GM12878 (cell line): ENCODE measurements around the gene SEC24C. TPM values are rescaled to one million over a fixed set of nuclear protein-coding genes. Genes with fewer than 3 reads are reported as not detected.

Experiments used
- ATAC-seq: fragments of 200-7000 bp; cut with Tn5 transposase; 3 replicates; pipeline ENCODE4 v1.9.1; 2020; ENCODE audit warnings: mild to moderate bottlenecking, moderate library complexity
- BruUV-seq: library from RNA; stranded (reverse); fragments of 400-500 nt; replicated peaks from 2 replicates; lab custom pipeline; 2021; lab: Mats Ljungman, UMichigan
- CTCF ChIA-PET: fragments of 300-600 bp; sonication (Branson Sonifier 250); formaldehyde crosslinking; extraction: SDS; loops from one replicate; lab custom pipeline; 2021; ENCODE audit warnings: inconsistent platforms; lab: Yijun Ruan, JAX
- POLR2A ChIA-PET: fragments of 350-600 bp; formaldehyde crosslinking; extraction: SDS; loops from one replicate; lab custom pipeline; 2021; ENCODE audit warnings: inconsistent platforms; lab: Charles Lee
- RAD21 ChIA-PET: fragments of 300-600 bp; sonication (Branson Sonifier 250); formaldehyde crosslinking; loops from one replicate; lab custom pipeline; 2023; ENCODE audit warnings: antibody characterized with exemption; ENCODE audit not compliant: unreplicated experiment; lab: Charles Lee
- SMC1A ChIA-PET: fragments of 300-600 bp; sonication (Branson Sonifier 250); formaldehyde crosslinking; loops from one replicate; lab custom pipeline; 2023; ENCODE audit not compliant: unreplicated experiment, uncharacterized antibody; lab: Charles Lee
- DNase-seq: peaks from one replicate; pipeline ENCODE4 v3.0.0-alpha.2; 2011; ENCODE audit warnings: low read depth, low spot score
- FAIRE-seq: peaks from 3 replicates; lab custom pipeline; 2011; peaks lifted over from hg19 to GRCh38; lab: Jason Lieb, UNC
- H2AFZ ChIP-seq: 2 replicates; pipeline ENCODE4 v1.6.0; 2011; ENCODE audit warnings: low read depth, low read length, control low read depth; ENCODE audit not compliant: control insufficient read depth
- H3K27ac ChIP-seq: 2 replicates; pipeline ENCODE4 v1.5.1; 2011; ENCODE audit warnings: control low read depth; ENCODE audit not compliant: control insufficient read depth, insufficient read depth
- H3K27me3 ChIP-seq, 2 experiments: replicated peaks in 1 of 2; 2 replicates each; pipeline versions ENCODE4 v1.6.0 to v1.6.1; 2011; ENCODE audit warnings: low read length in 1 of 2; ENCODE audit not compliant: control insufficient read depth in 2 of 2, insufficient read depth in 2 of 2
- H3K36me3 ChIP-seq, 2 experiments: 2 replicates each; pipeline ENCODE4 v1.5.1; 2011; ENCODE audit warnings: low read length in 1 of 2; ENCODE audit not compliant: control insufficient read depth in 2 of 2, insufficient read depth in 2 of 2
- H3K4me1 ChIP-seq: 2 replicates; pipeline ENCODE4 v1.6.1; 2011; ENCODE audit warnings: mild to moderate bottlenecking, low read length, moderate library complexity, mixed read lengths; ENCODE audit not compliant: control insufficient read depth, insufficient read depth
- H3K4me2 ChIP-seq: 2 replicates; pipeline ENCODE4 v1.6.0; 2011; ENCODE audit warnings: control low read depth; ENCODE audit not compliant: control insufficient read depth, insufficient read depth
- H3K4me3 ChIP-seq: fragments of 200-600 bp; sonication (generic); 2 replicates; pipeline ENCODE4 v1.5.1; 2016
- H3K79me2 ChIP-seq: 2 replicates; pipeline ENCODE4 v1.6.0; 2011; ENCODE audit warnings: low read length; ENCODE audit not compliant: control insufficient read depth, insufficient read depth
- H3K9ac ChIP-seq: 2 replicates; pipeline ENCODE4 v1.8.0; 2011; ENCODE audit warnings: low read length, control low read depth, mixed read lengths; ENCODE audit not compliant: control insufficient read depth, insufficient read depth
- H3K9me3 ChIP-seq: replicated peaks from 3 replicates; pipeline ENCODE4 v1.5.1; 2011; ENCODE audit warnings: mild to moderate bottlenecking, low read length; ENCODE audit not compliant: control insufficient read depth, insufficient read depth
- H4K20me1 ChIP-seq: 2 replicates; pipeline ENCODE4 v1.6.0; 2011; ENCODE audit not compliant: control insufficient read depth, insufficient read depth
- ETV6 ChIP-seq, 2 experiments: fragments of 450-650 bp in 1 of 2; IDR thresholded peaks in 1 of 2; conservative IDR thresholded peaks in 1 of 2; 2 replicates each; pipeline ENCODE4 v1.6.1; 2014; ENCODE audit warnings: antibody characterized with exemption in 1 of 2, borderline replicate concordance in 1 of 2, low read depth in 1 of 2, mild to moderate bottlenecking in 1 of 2, moderate library complexity in 1 of 2
- IRF5 ChIP-seq: fragments of 450-650 bp; IDR thresholded peaks from 2 replicates; pipeline ENCODE4 v1.6.1; 2017; ENCODE audit warnings: borderline replicate concordance
- JUNB ChIP-seq: IDR thresholded peaks from 2 replicates; pipeline ENCODE4 v1.6.1; 2016; ENCODE audit warnings: antibody characterized with exemption, mild to moderate bottlenecking
- POLR2AphosphoS2 ChIP-seq: IDR thresholded peaks from 2 replicates; pipeline ENCODE4 v1.6.1; 2011; ENCODE audit warnings: low read depth, mild to moderate bottlenecking, low read length, improper control_type of control experiment, moderate library complexity
- RCOR1 ChIP-seq: conservative IDR thresholded peaks from 2 replicates; pipeline ENCODE4 v1.6.1; 2012; ENCODE audit warnings: low read depth, low read length, improper control_type of control experiment
- STAT3 ChIP-seq: IDR thresholded peaks from 2 replicates; pipeline ENCODE4 v1.6.1; 2011; ENCODE audit warnings: low read depth, low read length, improper control_type of control experiment
- ZBTB11 ChIP-seq: fragments of 450-650 bp; formaldehyde crosslinking; IDR thresholded peaks from 2 replicates; pipeline ENCODE4 v1.5.0; 2022; ENCODE audit warnings: mild to moderate bottlenecking, missing genetic modification characterization
- ZSCAN29 ChIP-seq: fragments of 450-650 bp; IDR thresholded peaks from 2 replicates; pipeline ENCODE4 v1.6.1; 2017; ENCODE audit warnings: mild to moderate bottlenecking, moderate library complexity
- WGBS: methylation state at CpG from one replicate; pipeline ENCODE4 v1.1.6; 2016; ENCODE audit warnings: low lambda C conversion rate; ENCODE audit not compliant: insufficient replicate concordance, insufficient coverage; ENCODE audit errors: missing lambda C conversion rate; 5-methylcytosine and 5-hydroxymethylcytosine counted together
- in situ Hi-C: fragments of 300-500 bp; cut with MboI; formaldehyde crosslinking; loops from 9 replicates; pipeline ENCODE4 v1.14.3; 2018; ENCODE audit warnings: mixed read lengths
- intact Hi-C: fragments of 100-400 bp; cut with micrococcal nuclease; formaldehyde crosslinking; loops from one replicate; pipeline ENCODE4 v1.14.2; 2022; ENCODE audit not compliant: unreplicated experiment
- polyA plus RNA-seq, 11 experiments: library from polyadenylated mRNA; depleted of rRNA in 4 of 11; unstranded in 6 of 11; stranded (reverse) in 5 of 11; fragments of >200 nt; fragmentation: Nextera tagmentation in 4 of 11; fragmentation: Illumina TruSeq in 1 of 11; extraction: Ambion mirVana in 4 of 11; extraction: Trizol in 1 of 11; gene quantifications; 1 replicate in 1 of 11; 2 replicates in 10 of 11; pipeline versions ENCODE4 v1.2.1 to v1.2.3, GENCODE V29; 2011 to 2016; ENCODE audit warnings: inconsistent platforms in 2 of 11, missing spikeins in 2 of 11, low read depth in 1 of 11
- total RNA-seq, 4 experiments: library from RNA; depleted of rRNA in 3 of 4; stranded (reverse); fragments of >200 nt in 3 of 4; fragmentation: Illumina TruSeq in 1 of 4; extraction: Trizol in 1 of 4; gene quantifications; 2 replicates each; pipeline versions ENCODE4 v1.2.1 to v1.2.3, GENCODE V29; 2013 to 2021
- TF ChIP-seq, protein P1 (sequence below): IDR thresholded peaks from 2 replicates; pipeline ENCODE4 v1.6.1; 2011; ENCODE audit warnings: low read depth, low read length, improper control_type of control experiment, borderline replicate concordance

SEC24C gene
- total and polyA plus RNA-seq, 10 of the 15 experiments (the other 5 are each of a cell fraction or from before 2014, with no cell fraction given): 12.7 to 117 (median 73.8) TPM

DNA sequence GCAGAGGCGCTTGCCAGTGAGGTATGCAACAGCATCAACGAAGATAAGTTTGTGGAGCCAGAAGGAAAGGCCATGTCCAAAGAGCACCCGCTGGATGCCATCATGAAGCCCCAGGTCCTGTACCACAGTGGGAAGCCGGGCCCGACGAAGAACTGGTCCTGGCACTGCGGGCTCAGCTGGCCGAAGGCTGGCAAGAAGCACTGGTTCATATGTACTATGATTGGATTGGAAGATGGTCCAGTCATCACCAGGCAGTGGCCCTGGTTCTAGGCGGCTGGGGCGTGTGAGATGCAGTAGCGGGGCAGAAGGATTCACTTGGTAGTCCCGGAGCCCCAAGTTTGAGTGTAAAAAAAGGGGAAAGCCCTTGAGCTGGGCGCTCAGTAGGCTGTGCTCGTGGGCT, 63.3 kb downstream of the SEC24C start (continued):
- TF ChIP-seq ZBTB11 (no peak), POLR2AphosphoS2 (no peak)

DNA sequence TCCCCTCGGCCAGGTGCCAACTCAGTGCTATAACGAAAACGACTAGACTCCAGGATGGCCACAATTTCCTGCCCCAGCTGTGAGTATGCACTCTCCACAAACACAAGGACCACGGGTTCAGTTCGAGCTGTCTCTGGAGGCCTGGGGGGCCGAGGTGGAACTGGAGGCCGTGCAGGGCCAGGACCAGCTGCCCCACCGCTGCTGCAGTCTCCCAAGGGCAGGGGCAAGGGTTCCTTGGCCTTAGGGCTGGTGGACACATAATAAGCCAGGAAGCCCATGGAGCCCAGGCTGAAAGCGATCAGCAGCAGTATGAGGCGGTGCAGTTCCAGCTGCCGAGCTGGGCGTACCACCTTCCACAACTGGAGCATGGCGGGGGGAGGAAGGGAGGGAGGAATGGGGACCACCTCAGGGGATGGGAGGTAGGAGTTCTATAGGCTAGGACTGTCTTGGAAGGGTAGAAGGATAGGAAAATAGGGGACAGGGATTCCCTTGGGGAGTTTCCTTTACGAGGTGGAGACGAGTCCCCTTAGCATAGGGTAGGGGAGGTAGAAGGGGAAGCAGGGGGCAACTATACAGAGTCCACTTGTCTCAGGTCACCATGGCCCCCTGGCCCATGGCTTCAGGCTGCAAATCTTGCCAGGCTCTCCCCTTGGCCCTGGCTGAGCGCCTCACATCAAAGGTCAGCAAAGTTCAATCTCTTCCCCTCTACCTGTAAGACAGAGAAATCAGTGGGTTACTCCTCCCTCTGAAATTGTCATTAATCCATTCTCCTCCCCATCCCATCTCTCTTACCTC, 64.0 kb downstream of the SEC24C start:
- intact Hi-C loops (no loop called here), in situ Hi-C loops (no loop called here)
- no peak for ATAC-seq
- Histone ChIP-seq H2AFZ (no peak overlapping the region), H3K4me1 (peaks cover 27% of the 10 kb centered on the region), H3K4me2 (no peak overlapping the region), H3K9ac (no peak overlapping the region), H3K4me3 (no peak overlapping the region), H3K27ac (no peak overlapping the region), H3K36me3 (peaks cover 15 to 20% of the 10 kb centered on the region in 2 experiments; a peak in 3 of 4 replicates), H3K79me2 (peaks cover 33% of the 10 kb centered on the region), H4K20me1 (no peaks in the 10 kb centered on the region), H3K27me3 (no peaks in the 10 kb centered on the region), H3K9me3 (no peaks in the 10 kb centered on the region)
- BruUV-seq: no TSS peak
- ChIA-PET RAD21 (interaction anchor here (0.6 to 2.7 kb wide), 7 partner anchors 26 to 279 kb away, joined by 3 to 16 read pairs (median 3); partner anchors contain the start of gene CHCHD1), SMC1A (interaction anchor here (0.7 to 3.5 kb wide), 5 partner anchors 17 to 71 kb away, joined by 4 to 31 read pairs (median 9); partner anchors contain the start of genes CHCHD1 and ZSWIM8), CTCF (interaction anchor here (0.7 to 2.3 kb wide), 4 partner anchors 30 to 174 kb away, joined by 3 to 6 read pairs (median 4); no protein-coding TSS in a partner anchor), POLR2A (interaction anchor here (0.6 to 2.8 kb wide), 9 partner anchors 26 to 1450 kb away, joined by 3 to 25 read pairs (median 5); partner anchors contain the start of gene CHCHD1)
- DNase-seq: no peak
- no peak for FAIRE-seq
- 98% methylated on average over 16 of the region's 16 CpGs for WGBS
- TF ChIP-seq RCOR1 (no peak), IRF5 (no peak), ZSCAN29 (no peak), POLR2AphosphoS2 (no peak), JUNB (no peak), ETV6 (conservative IDR thresholded peaks at IDR 0.05 in 1 of 2, IDR thresholded peaks at IDR 0.05 in 1 of 2; ENCODE audit: borderline replicate concordance in 1 of 2, low read depth in 1 of 2) (no peak), STAT3 (no peak)
- TF ChIP-seq, protein P1, sequence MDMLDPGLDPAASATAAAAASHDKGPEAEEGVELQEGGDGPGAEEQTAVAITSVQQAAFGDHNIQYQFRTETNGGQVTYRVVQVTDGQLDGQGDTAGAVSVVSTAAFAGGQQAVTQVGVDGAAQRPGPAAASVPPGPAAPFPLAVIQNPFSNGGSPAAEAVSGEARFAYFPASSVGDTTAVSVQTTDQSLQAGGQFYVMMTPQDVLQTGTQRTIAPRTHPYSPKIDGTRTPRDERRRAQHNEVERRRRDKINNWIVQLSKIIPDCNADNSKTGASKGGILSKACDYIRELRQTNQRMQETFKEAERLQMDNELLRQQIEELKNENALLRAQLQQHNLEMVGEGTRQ: no peak
